H1 (cell line): Measurements from ENCODE around the gene MRPL11. TPM values are rescaled to one million over a fixed set of nuclear protein-coding genes. Genes with fewer than 3 reads are reported as not detected.

ENCODE experiments used
- FOSL1 ChIP-seq: IDR thresholded peaks from 2 replicates; pipeline ENCODE4 v1.6.1; 2011; ENCODE audit warnings: mild to moderate bottlenecking, low read depth, low read length, moderate library complexity; ENCODE audit not compliant: insufficient read depth
- KDM1A ChIP-seq: fragments of 200-600, 300-600 bp; sonication (generic); IDR thresholded peaks from 2 replicates; pipeline ENCODE4 v1.7.1; 2016; ENCODE audit warnings: mild to moderate bottlenecking, low read length, borderline replicate concordance
- KDM5A ChIP-seq: fragments of 200-600 bp; IDR thresholded peaks from 2 replicates; pipeline ENCODE4 v1.7.1; 2012; ENCODE audit warnings: mild to moderate bottlenecking, low read length, inconsistent platforms, mixed read lengths
- NRF1 ChIP-seq: IDR thresholded peaks from 2 replicates; pipeline ENCODE4 v1.6.1; 2011; ENCODE audit warnings: mild to moderate bottlenecking, low read depth, low read length, improper control_type of control experiment
- RFX5 ChIP-seq: IDR thresholded peaks from 2 replicates; pipeline ENCODE4 v1.6.1; 2011; ENCODE audit warnings: low read depth, low read length, improper control_type of control experiment, borderline replicate concordance
- RXRA ChIP-seq: IDR thresholded peaks from 2 replicates; pipeline ENCODE4 v1.6.1; 2011; ENCODE audit warnings: low read depth, mild to moderate bottlenecking, low read length, moderate library complexity; ENCODE audit not compliant: insufficient read depth
- SIX5 ChIP-seq: IDR thresholded peaks from 2 replicates; pipeline ENCODE4 v1.6.1; 2011; ENCODE audit warnings: mild to moderate bottlenecking, low read depth, low read length
- SP2 ChIP-seq: IDR thresholded peaks from 2 replicates; pipeline ENCODE4 v1.6.1; 2012; ENCODE audit warnings: mild to moderate bottlenecking, low read length, inconsistent platforms
- polyA plus RNA-seq, 7 experiments: library from polyadenylated mRNA; depleted of rRNA in 3 of 7; stranded (reverse) in 5 of 7; unstranded in 2 of 7; fragments of >200 nt in 5 of 7; fragments of 200-250 nt in 2 of 7; gene quantifications; 1 replicate in 5 of 7; 2 replicates in 1 of 7; 4 replicates in 1 of 7; pipeline versions ENCODE4 v1.2.1 to v1.2.3, GENCODE V29; 2011 to 2013; ENCODE audit warnings: missing spikeins in 2 of 7, mixed read lengths in 2 of 7
- total RNA-seq: library from RNA; stranded (reverse); fragmentation: NEBNext Ultra II Directional; extraction: Animal tissue kit (Norgen Biotek cat#: 25700); gene quantifications from 2 replicates; pipeline ENCODE4 v1.2.1, GENCODE V29; 2021
- TF ChIP-seq, protein P1 (sequence below): fragments of 300-600 bp; sonication (generic); IDR thresholded peaks from 2 replicates; pipeline ENCODE4 v1.7.1; 2012; ENCODE audit warnings: low read length, moderate library complexity, mild to moderate bottlenecking, inconsistent platforms; ENCODE audit not compliant: insufficient replicate concordance

MRPL11 gene
- total and polyA plus RNA-seq, 2 of the 8 experiments (the other 6 are each of a cell fraction or from before 2014, with no cell fraction given), result 105 to 141 TPM

DNA sequence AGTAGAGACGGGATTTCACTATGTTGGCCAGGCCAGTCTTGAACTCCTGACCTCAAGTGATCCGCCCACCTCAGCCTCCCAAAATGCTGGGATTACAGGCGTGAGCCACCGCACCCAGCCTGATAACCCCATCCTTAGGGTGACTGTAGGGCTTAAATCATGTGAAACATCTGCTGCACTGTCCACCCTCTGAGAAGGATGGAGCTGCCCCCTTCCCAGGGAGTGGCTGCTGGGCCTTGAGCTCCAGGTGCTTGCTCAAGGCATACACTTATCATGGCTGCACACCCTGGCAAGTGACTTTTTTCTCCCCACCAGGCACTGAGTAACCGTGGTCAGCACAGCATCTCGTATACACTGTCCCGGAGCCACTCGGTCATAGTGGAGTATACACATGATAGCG, 33.4 kb upstream of the MRPL11 start (continued):
- TF ChIP-seq, protein P1, sequence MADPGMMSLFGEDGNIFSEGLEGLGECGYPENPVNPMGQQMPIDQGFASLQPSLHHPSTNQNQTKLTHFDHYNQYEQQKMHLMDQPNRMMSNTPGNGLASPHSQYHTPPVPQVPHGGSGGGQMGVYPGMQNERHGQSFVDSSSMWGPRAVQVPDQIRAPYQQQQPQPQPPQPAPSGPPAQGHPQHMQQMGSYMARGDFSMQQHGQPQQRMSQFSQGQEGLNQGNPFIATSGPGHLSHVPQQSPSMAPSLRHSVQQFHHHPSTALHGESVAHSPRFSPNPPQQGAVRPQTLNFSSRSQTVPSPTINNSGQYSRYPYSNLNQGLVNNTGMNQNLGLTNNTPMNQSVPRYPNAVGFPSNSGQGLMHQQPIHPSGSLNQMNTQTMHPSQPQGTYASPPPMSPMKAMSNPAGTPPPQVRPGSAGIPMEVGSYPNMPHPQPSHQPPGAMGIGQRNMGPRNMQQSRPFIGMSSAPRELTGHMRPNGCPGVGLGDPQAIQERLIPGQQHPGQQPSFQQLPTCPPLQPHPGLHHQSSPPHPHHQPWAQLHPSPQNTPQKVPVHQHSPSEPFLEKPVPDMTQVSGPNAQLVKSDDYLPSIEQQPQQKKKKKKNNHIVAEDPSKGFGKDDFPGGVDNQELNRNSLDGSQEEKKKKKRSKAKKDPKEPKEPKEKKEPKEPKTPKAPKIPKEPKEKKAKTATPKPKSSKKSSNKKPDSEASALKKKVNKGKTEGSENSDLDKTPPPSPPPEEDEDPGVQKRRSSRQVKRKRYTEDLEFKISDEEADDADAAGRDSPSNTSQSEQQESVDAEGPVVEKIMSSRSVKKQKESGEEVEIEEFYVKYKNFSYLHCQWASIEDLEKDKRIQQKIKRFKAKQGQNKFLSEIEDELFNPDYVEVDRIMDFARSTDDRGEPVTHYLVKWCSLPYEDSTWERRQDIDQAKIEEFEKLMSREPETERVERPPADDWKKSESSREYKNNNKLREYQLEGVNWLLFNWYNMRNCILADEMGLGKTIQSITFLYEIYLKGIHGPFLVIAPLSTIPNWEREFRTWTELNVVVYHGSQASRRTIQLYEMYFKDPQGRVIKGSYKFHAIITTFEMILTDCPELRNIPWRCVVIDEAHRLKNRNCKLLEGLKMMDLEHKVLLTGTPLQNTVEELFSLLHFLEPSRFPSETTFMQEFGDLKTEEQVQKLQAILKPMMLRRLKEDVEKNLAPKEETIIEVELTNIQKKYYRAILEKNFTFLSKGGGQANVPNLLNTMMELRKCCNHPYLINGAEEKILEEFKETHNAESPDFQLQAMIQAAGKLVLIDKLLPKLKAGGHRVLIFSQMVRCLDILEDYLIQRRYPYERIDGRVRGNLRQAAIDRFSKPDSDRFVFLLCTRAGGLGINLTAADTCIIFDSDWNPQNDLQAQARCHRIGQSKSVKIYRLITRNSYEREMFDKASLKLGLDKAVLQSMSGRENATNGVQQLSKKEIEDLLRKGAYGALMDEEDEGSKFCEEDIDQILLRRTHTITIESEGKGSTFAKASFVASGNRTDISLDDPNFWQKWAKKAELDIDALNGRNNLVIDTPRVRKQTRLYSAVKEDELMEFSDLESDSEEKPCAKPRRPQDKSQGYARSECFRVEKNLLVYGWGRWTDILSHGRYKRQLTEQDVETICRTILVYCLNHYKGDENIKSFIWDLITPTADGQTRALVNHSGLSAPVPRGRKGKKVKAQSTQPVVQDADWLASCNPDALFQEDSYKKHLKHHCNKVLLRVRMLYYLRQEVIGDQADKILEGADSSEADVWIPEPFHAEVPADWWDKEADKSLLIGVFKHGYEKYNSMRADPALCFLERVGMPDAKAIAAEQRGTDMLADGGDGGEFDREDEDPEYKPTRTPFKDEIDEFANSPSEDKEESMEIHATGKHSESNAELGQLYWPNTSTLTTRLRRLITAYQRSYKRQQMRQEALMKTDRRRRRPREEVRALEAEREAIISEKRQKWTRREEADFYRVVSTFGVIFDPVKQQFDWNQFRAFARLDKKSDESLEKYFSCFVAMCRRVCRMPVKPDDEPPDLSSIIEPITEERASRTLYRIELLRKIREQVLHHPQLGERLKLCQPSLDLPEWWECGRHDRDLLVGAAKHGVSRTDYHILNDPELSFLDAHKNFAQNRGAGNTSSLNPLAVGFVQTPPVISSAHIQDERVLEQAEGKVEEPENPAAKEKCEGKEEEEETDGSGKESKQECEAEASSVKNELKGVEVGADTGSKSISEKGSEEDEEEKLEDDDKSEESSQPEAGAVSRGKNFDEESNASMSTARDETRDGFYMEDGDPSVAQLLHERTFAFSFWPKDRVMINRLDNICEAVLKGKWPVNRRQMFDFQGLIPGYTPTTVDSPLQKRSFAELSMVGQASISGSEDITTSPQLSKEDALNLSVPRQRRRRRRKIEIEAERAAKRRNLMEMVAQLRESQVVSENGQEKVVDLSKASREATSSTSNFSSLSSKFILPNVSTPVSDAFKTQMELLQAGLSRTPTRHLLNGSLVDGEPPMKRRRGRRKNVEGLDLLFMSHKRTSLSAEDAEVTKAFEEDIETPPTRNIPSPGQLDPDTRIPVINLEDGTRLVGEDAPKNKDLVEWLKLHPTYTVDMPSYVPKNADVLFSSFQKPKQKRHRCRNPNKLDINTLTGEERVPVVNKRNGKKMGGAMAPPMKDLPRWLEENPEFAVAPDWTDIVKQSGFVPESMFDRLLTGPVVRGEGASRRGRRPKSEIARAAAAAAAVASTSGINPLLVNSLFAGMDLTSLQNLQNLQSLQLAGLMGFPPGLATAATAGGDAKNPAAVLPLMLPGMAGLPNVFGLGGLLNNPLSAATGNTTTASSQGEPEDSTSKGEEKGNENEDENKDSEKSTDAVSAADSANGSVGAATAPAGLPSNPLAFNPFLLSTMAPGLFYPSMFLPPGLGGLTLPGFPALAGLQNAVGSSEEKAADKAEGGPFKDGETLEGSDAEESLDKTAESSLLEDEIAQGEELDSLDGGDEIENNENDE, result no peak
- TF ChIP-seq NRF1, result no peak
- TF ChIP-seq KDM5A, result no peak
- no peak for TF ChIP-seq FOSL1
- no peak for TF ChIP-seq SIX5
- TF ChIP-seq SP2, result no peak
- no peak for TF ChIP-seq KDM1A
- no peak for TF ChIP-seq RXRA
- TF ChIP-seq RFX5, result no peak
